GM20431 (cell line): ENCODE data around the gene AQP1.

ENCODE experiments used
- in situ Hi-C: fragments of 300-500 bp; cut with MseI, MboI; formaldehyde crosslinking; loops from one replicate; pipeline ENCODE4 v1.15.0; 2020; ENCODE audit warnings: low sequenced_read_pairs; ENCODE audit not compliant: unreplicated experiment

Gene AQP1

GRCh38 chr7:30904561-30904960 is 7.1 kb upstream of the AQP1 start:
- in situ Hi-C loops, result no loop called here

- in situ Hi-C loops, result no loop called here
These were observed 6.3 kb upstream of the AQP1 start for GRCh38 chr7:30905078-30906012.

DNA sequence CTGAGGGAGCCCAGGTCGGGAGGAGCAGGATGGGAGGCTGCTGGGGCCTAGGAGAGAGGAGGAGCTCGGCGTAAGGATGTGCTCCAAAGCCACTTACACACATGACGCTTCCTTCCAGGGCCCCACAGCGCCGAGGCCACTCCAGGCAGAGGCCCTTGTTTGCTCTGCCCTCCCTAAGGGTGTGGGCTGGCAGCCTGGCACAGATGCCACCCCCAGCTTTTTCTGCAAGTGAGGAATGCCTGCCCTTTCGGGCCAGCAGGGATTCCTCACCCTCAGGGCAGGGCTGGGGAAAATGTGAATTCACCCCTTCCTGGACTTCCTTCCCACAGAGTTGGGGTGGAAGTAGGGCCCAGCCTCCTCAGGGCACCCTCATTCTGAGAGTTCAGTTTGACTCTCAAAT is 5.6 kb upstream of the AQP1 start:
- in situ Hi-C loops, result no loop called here

- in situ Hi-C loops, result no loop called here
These were observed 5.0 kb upstream of the AQP1 start for GRCh38 chr7:30906515-30907240.

- in situ Hi-C loops, result no loop called here
These were observed 4.0 kb upstream of the AQP1 start for GRCh38 chr7:30907527-30908267.

GRCh38 chr7:30908681-30909080 is 3.0 kb upstream of the AQP1 start:
- in situ Hi-C loops, result no loop called here

DNA sequence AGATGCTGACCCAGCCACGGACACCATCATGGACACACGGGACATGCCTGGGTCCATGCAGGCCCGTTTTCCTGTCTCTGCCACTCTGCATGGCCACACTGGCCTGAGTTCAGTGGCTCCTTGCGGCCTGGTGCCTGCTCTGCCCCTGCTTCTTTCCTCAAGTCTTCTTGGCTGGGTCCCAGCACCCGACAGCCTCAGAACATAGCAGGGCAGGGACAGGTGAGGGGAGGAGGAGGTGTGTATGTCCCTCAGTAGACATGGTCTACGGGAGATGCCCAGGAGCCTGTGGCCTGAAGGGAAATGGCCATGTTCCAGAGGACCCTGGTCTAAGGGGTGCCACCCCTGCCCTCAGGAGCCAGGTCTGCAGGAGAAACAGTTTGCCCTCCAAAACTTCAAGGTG is 2.2 kb upstream of the AQP1 start:
- in situ Hi-C loops, result no loop called here

GRCh38 chr7:30910411-30911073 is 1.1 kb upstream of the AQP1 start:
- in situ Hi-C loops, result no loop called here

DNA sequence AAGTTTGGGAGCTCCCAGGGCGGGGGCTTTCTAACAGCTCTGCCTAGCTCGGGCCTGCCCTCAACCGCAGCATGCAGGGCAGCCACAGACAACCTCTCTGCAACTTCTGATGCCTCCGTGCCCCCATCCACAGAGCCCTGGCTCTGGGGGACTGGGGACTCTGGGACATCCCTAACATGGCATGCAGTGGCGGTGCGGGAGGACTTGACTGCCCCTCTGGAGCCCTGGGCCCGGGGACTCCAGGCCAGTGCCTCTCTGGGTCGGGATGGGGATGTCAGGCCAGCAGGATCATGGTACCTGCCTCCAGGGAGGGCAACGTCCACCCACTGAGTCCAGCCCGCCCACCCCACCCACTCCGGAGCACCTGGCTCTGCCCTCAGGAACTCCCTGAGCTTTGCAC is 520 bp upstream of the AQP1 start:
- in situ Hi-C loops, result no loop called here

GRCh38 chr7:30912021-30912730 is 523 bp downstream of the AQP1 start:
- in situ Hi-C loops, result no loop called here

DNA sequence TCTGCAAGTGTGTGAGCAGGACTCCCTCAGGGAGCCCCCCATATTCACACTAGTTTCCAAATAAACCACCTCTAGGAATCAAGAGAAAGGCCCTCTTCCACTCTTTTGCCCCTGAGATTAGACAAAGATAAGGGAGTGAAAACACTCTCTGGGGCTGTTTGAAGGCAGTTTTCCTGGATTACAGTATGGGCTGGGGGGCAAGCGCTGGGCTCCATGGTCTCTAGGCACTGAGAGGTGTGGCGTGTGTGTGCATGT is 1.0 kb downstream of the AQP1 start:
- in situ Hi-C loops, result no loop called here

DNA sequence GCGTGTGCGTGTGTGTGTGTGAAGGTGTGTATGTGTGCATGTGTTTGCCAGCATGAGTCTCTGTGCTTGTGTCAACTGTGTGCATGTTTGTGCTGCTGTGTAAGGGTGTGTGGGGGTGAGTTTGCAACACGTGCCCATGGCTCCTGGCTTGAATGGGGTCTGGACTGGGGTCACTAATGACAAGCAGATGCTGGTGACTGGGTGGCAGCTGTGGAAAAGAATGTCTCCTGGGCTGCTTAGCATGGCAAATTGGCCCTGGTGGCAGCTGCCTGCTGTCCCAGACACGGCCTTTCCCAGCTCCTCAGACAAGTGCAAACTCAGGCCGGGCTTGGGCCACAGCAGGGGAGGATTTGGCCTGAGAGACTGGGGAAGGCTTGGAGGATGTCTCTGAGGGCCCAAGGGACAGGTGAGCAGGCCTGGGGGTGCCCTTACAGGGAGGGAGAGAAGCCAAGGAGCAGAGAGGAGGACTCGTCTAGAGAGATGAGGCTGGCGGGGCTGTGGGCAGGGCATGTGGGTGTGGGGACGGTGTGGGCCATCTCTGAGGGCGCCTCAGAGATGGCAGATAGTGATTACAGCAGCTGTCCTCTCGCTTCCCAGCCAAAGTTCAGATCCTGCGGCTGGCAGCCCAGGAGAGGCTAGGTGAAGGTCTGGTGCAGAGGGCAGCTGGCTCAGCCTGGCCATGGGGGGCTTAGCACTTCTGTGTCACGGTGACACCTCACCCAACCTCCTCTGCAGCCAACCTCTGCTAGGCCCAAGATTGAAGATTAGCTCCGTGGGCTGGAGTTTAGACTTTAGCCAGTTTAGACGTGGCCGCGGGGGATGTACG is 1.5 kb downstream of the AQP1 start:
- in situ Hi-C loops, result no loop called here

- in situ Hi-C loops, result no loop called here
These were observed 2.3 kb downstream of the AQP1 start for GRCh38 chr7:30913821-30914515.

DNA sequence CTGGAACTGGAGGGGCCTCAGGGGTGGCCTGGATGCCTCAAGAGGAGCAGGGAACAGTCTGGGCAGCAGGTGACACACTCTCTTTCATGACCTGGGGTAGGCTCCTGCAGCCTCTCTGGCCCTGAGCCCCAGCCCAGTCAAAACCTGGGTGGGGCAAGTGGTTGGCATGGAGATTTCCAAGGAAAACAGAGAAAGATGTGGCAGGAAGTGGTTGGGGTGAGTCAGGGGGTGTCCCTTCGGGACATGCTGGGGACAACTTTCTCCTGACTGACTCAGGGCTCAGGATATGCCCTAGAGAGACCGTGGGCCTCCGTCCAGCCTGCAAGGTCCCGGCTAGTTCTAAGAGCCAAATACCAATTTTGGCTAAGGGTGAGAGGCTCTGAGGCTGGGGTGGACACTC is 2.9 kb downstream of the AQP1 start:
- in situ Hi-C loops, result no loop called here

GRCh38 chr7:30915005-30915601 is 3.5 kb downstream of the AQP1 start:
- in situ Hi-C loops, result no loop called here

- in situ Hi-C loops, result no loop called here
These were observed 4.1 kb downstream of the AQP1 start for GRCh38 chr7:30915751-30916150.

DNA sequence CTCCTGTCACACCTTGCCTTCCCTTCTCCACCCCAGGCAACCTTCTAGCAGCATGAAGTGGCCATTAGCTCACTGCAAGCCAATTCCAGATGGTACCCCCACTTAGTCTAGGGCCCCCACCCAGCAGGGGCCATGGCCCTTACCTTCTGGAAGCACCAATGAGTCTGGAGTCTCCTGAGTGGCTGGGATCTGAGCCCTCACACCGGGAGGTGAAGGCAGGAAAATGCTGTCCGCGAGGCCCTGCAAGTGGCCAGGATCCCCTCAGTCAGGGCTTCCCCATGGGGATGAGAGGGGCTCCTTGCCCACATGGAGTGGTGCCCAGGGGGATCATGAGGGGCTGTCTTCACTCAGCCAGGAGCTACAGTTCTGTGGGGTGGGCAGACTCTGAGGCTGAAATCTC is 4.6 kb downstream of the AQP1 start:
- in situ Hi-C loops, result no loop called here

GRCh38 chr7:30916767-30917166 is 5.1 kb downstream of the AQP1 start:
- in situ Hi-C loops, result no loop called here
